ENCODE data around the gene MKKS. TPM values are rescaled to one million over a fixed set of nuclear protein-coding genes. Genes with fewer than 3 reads are reported as not detected.

MKKS gene
- total RNA-seq, 1 donor from 2014 or later: 5.3 TPM

GRCh38 chr20:10390709-10391108, 43.3 kb downstream of the MKKS start:
- Histone ChIP-seq H3K27me3 (ENCODE audit: control insufficient read depth, insufficient read depth, low read length) (no peaks in the 10 kb centered on the region), H3K4me3 (ENCODE audit: low read depth, low read length) (no peak overlapping the region), H3K36me3 (ENCODE audit: control insufficient read depth, insufficient read depth, low read length) (no peaks in the 10 kb centered on the region)
- no peak for DNase-seq (ENCODE audit: low read depth)
- no peak for TF ChIP-seq CTCF (IDR thresholded peaks at IDR 0.05; ENCODE audit: insufficient read depth, low read length, severe bottlenecking)
- peak; percentile 32 for FAIRE-seq

DNA sequence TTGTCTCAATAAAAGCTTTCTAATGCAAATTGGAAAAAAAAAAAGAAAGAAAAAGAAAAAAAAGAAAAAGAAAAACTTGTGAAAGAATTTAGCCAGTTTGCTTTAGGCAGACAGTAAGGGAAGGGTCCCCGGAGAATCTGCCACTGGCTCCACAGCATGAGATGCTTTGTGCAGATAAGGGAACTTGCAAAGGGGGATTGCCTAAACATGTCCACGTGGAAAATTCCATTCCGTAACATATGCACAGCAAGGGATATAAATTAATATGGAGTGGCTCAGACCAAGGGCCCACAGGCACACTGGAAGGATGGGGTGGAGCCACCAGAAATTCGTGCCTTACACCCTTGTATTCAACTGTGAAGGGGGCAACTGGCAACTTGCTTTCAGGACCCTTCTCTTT, 45.4 kb downstream of the MKKS start:
- DNase-seq (ENCODE audit: low read depth) (no peak), FAIRE-seq (no peak)
- Histone ChIP-seq H3K27me3 (ENCODE audit: control insufficient read depth, insufficient read depth, low read length) (no peaks in the 10 kb centered on the region), H3K4me3 (ENCODE audit: low read depth, low read length) (no peak overlapping the region), H3K36me3 (ENCODE audit: control insufficient read depth, insufficient read depth, low read length) (no peaks in the 10 kb centered on the region)
- no peak for TF ChIP-seq CTCF (IDR thresholded peaks at IDR 0.05; ENCODE audit: insufficient read depth, low read length, severe bottlenecking)

GRCh38 chr20:10387686-10388085, 46.3 kb downstream of the MKKS start:
- TF ChIP-seq CTCF (IDR thresholded peaks at IDR 0.05; ENCODE audit: insufficient read depth, low read length, severe bottlenecking): no peak
- Histone ChIP-seq H3K27me3 (ENCODE audit: control insufficient read depth, insufficient read depth, low read length) (no peaks in the 10 kb centered on the region), H3K36me3 (ENCODE audit: control insufficient read depth, insufficient read depth, low read length) (no peaks in the 10 kb centered on the region), H3K4me3 (ENCODE audit: low read depth, low read length) (no peak overlapping the region)
- FAIRE-seq (no peak), DNase-seq (ENCODE audit: low read depth) (no peak)

DNA sequence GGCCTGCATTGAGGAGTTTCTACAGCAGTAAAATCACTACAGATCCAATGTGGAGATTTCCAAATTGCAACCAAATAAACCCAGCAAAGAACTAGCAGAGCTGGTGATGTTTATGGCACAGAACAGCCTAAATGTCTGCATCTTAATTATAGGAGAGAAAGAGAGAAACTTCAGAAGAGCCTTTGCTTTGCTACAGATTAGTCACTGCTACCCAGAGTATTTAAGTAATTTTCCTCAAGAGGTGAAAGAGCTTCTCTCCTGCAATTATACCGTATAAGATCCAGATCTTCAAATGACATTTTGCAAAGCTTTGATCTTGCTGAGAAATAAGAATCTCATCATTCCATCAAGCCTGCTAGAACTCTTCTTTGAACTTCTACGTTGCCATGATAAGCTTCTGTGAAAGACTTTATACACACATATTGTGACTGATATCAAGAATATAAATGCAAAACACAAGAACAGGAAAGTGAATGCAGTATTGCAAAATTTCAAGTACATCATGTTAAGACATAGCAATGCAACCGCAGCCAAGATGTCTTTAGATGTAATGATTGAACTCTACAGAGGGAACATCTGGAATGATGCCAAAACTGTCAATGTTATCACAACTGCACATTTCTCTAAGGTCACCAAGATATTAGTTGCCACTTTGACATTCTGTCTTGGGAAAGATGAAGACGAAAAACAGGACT, 48.0 kb downstream of the MKKS start:
- DNase-seq (ENCODE audit: low read depth) (peak; percentile 5), FAIRE-seq (no peak)
- no peak for TF ChIP-seq CTCF (IDR thresholded peaks at IDR 0.05; ENCODE audit: insufficient read depth, low read length, severe bottlenecking)
- Histone ChIP-seq H3K36me3 (ENCODE audit: control insufficient read depth, insufficient read depth, low read length) (no peaks in the 10 kb centered on the region), H3K4me3 (ENCODE audit: low read depth, low read length) (no peak overlapping the region), H3K27me3 (ENCODE audit: control insufficient read depth, insufficient read depth, low read length) (no peaks in the 10 kb centered on the region)

- FAIRE-seq: no peak
- TF ChIP-seq CTCF (IDR thresholded peaks at IDR 0.05; ENCODE audit: insufficient read depth, low read length, severe bottlenecking): no peak
- no peak overlapping the region for H3K4me3 ChIP-seq (ENCODE audit: low read depth, low read length)
- DNase-seq (ENCODE audit: low read depth): no peak
- no peaks in the 10 kb centered on the region for H3K27me3 ChIP-seq (ENCODE audit: control insufficient read depth, insufficient read depth, low read length)
- H3K36me3 ChIP-seq (ENCODE audit: control insufficient read depth, insufficient read depth, low read length): no peaks in the 10 kb centered on the region
Measured at GRCh38 chr20:10381477-10381876, 52.5 kb downstream of the MKKS start.

DNA sequence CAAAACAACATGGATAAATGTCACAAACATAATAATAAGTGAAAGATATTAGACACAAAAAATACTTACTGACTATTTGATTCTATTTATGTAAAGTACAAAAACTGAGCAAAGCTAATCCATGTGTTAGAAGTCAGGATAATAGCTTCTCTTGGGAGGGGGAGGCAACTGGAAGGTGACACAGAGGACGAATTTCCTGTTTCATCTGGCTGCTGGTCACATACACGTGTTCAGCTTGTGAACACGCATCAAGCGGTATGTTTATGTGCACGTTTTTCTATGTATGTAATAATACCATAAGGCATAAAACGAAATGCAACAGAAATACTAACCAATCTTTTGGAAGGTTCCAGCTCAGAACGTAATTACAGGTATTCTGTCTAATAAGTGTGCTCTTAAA, 54.3 kb downstream of the MKKS start:
- DNase-seq (ENCODE audit: low read depth) (no peak), FAIRE-seq (no peak)
- TF ChIP-seq CTCF (IDR thresholded peaks at IDR 0.05; ENCODE audit: insufficient read depth, low read length, severe bottlenecking): no peak
- Histone ChIP-seq H3K27me3 (ENCODE audit: control insufficient read depth, insufficient read depth, low read length) (no peaks in the 10 kb centered on the region), H3K36me3 (ENCODE audit: control insufficient read depth, insufficient read depth, low read length) (no peaks in the 10 kb centered on the region), H3K4me3 (ENCODE audit: low read depth, low read length) (no peak overlapping the region)
